KG1 (cell line): ENCODE measurements around the gene C2orf68.
"Not testable (repeated sequence)": the region's sequence is repeated elsewhere in the genome, so short reads cannot be mapped to it uniquely, and the experiment has no call there.

Source experiments
- DNase-seq: peaks from one replicate; lab custom pipeline; 2025; lab: John Stamatoyannopoulos, UW

The C2orf68 gene

GRCh38 chr2:85598594-85599340 lies 13.1 kb downstream of the C2orf68 start:
- no peak for DNase-seq

- no peak for DNase-seq
These were observed 14.6 kb downstream of the C2orf68 start for GRCh38 chr2:85597241-85597640.

- no peak for DNase-seq
These were observed 15.3 kb downstream of the C2orf68 start for GRCh38 chr2:85596486-85597143.

- DNase-seq = no peak
These were observed 15.9 kb downstream of the C2orf68 start for GRCh38 chr2:85596026-85596333.

- DNase-seq = peak; percentile 92
These were observed 16.4 kb downstream of the C2orf68 start, which contains the start of gene RNF181 for GRCh38 chr2:85595301-85596025. TSS of gene RNF181 (plus strand) at chr2:85595745. CDS start at chr2:85595764, 19 bp downstream.

- no peak for DNase-seq
These were observed 17.1 kb downstream of the C2orf68 start for GRCh38 chr2:85594715-85595300.

- DNase-seq = no peak
These were observed 18.8 kb downstream of the C2orf68 start for GRCh38 chr2:85593023-85593422.

GRCh38 chr2:85592299-85592698 lies 19.6 kb downstream of the C2orf68 start:
- not testable (repeated sequence) for DNase-seq

GRCh38 chr2:85591563-85591962 lies 20.3 kb downstream of the C2orf68 start:
- DNase-seq = no peak

GRCh38 chr2:85590950-85591349 lies 20.9 kb downstream of the C2orf68 start:
- no peak for DNase-seq

GRCh38 chr2:85589982-85590791 lies 21.7 kb downstream of the C2orf68 start:
- no peak for DNase-seq

GRCh38 chr2:85589181-85589580 lies 22.7 kb downstream of the C2orf68 start:
- no peak for DNase-seq

- no peak for DNase-seq
These were observed 23.2 kb downstream of the C2orf68 start for GRCh38 chr2:85588645-85589044.

- DNase-seq = no peak
These were observed 23.6 kb downstream of the C2orf68 start for GRCh38 chr2:85588236-85588635.

- DNase-seq = no peak
These were observed 26.1 kb downstream of the C2orf68 start for GRCh38 chr2:85585781-85586105.

GRCh38 chr2:85584857-85585780 lies 26.7 kb downstream of the C2orf68 start:
- no peak for DNase-seq

- DNase-seq = no peak
These were observed 27.5 kb downstream of the C2orf68 start, which contains the start of gene VAMP5 for GRCh38 chr2:85584354-85584856. TSS of gene VAMP5 (plus strand) at chr2:85584431. CDS start at chr2:85584491, 60 bp downstream.

- DNase-seq = no peak
These were observed 28.1 kb downstream of the C2orf68 start for GRCh38 chr2:85583667-85584353.

- no peak for DNase-seq
These were observed 29.4 kb downstream of the C2orf68 start for GRCh38 chr2:85582492-85582891.

- no peak for DNase-seq
These were observed 31.7 kb downstream of the C2orf68 start for GRCh38 chr2:85580206-85580605.
